WTC11 (cell line): ENCODE results near the gene CYBB. TPM values are rescaled to one million over a fixed set of nuclear protein-coding genes. Genes with fewer than 3 reads are reported as not detected.

Experiments
- ATAC-seq: fragments of 200-7000 bp; cut with Tn5 transposase; 2 replicates; pipeline ENCODE4 v1.10.0; 2021; ENCODE audit warnings: mild to moderate bottlenecking, moderate library complexity
- CTCF ChIA-PET: fragments of 300-600 bp; sonication (Branson Sonifier 250); formaldehyde crosslinking; loops from one replicate; lab custom pipeline; 2021; ENCODE audit warnings: antibody characterized with exemption; lab: Charles Lee
- POLR2A ChIA-PET: fragments of 350-600 bp; sonication (Branson Sonifier 250); formaldehyde crosslinking; loops from one replicate; lab custom pipeline; 2021; ENCODE audit warnings: antibody characterized with exemption; lab: Charles Lee
- DNase-seq: peaks from one replicate; pipeline ENCODE4 v3.0.0; 2021; ENCODE audit warnings: low spot score
- H3K27ac Mint-ChIP-seq: 2 replicates; pipeline ENCODE4 v1.8.0; 2021; ENCODE audit warnings: mixed read lengths
- H3K27me3 Mint-ChIP-seq: 2 replicates; pipeline ENCODE4 v1.8.0; 2021; ENCODE audit warnings: low read depth, mild to moderate bottlenecking, moderate library complexity, mixed read lengths
- H3K36me3 Mint-ChIP-seq: 2 replicates; pipeline ENCODE4 v1.8.0; 2021; ENCODE audit warnings: mixed read lengths
- H3K4me1 Mint-ChIP-seq: 2 replicates; pipeline ENCODE4 v1.8.0; 2022; ENCODE audit warnings: mixed read lengths
- H3K4me3 Mint-ChIP-seq: 2 replicates; pipeline ENCODE4 v1.8.0; 2021; ENCODE audit warnings: mild to moderate bottlenecking, moderate library complexity, mixed read lengths
- H3K9me3 Mint-ChIP-seq: 2 replicates; pipeline ENCODE4 v1.8.0; 2021; ENCODE audit warnings: mixed read lengths
- FOXK1 ChIP-seq: sonication (generic); formaldehyde crosslinking; IDR thresholded peaks from 2 replicates; pipeline ENCODE4 v1.8.0; 2022; ENCODE audit warnings: mild to moderate bottlenecking, moderate library complexity, missing genetic modification reagents
- FOXP4 ChIP-seq: sonication (generic); formaldehyde crosslinking; IDR thresholded peaks from 2 replicates; pipeline ENCODE4 v1.8.0; 2022; ENCODE audit warnings: mild to moderate bottlenecking, missing genetic modification reagents
- HMGA2 ChIP-seq: fragments of 250-450 bp; sonication (Bioruptor Pico); IDR thresholded peaks from 2 replicates; pipeline ENCODE4 v1.4.0; 2021; ENCODE audit warnings: mild to moderate bottlenecking, moderate library complexity
- HMGXB4 ChIP-seq: sonication (generic); formaldehyde crosslinking; IDR thresholded peaks from 2 replicates; pipeline ENCODE4 v1.8.1; 2023; ENCODE audit warnings: mild to moderate bottlenecking, moderate library complexity, missing genetic modification reagents
- MYBL2 ChIP-seq: sonication (generic); formaldehyde crosslinking; IDR thresholded peaks from 2 replicates; pipeline ENCODE4 v1.8.1; 2023; ENCODE audit warnings: mild to moderate bottlenecking, moderate library complexity, missing genetic modification reagents
- NFATC4 ChIP-seq: fragments of 250-450 bp; sonication (Bioruptor Pico); IDR thresholded peaks from 2 replicates; pipeline ENCODE4 v1.9.0; 2021; ENCODE audit warnings: mild to moderate bottlenecking
- NFYB ChIP-seq: sonication (generic); formaldehyde crosslinking; conservative IDR thresholded peaks from 2 replicates; pipeline ENCODE4 v1.8.0; 2022; ENCODE audit warnings: low read depth, missing genetic modification reagents
- PRRX2 ChIP-seq: fragments of 250-450 bp; sonication (Bioruptor Pico); IDR thresholded peaks from 2 replicates; pipeline ENCODE4 v1.8.0; 2021; ENCODE audit warnings: mild to moderate bottlenecking
- ZBTB21 ChIP-seq: sonication (generic); formaldehyde crosslinking; IDR thresholded peaks from 2 replicates; pipeline ENCODE4 v1.8.1; 2023; ENCODE audit warnings: mild to moderate bottlenecking, missing genetic modification reagents, borderline replicate concordance
- ZBTB43 ChIP-seq: sonication (generic); formaldehyde crosslinking; IDR thresholded peaks from 2 replicates; pipeline ENCODE4 v1.8.1; 2023; ENCODE audit warnings: mild to moderate bottlenecking, missing genetic modification reagents
- ZNF423 ChIP-seq: fragments of 250-450 bp; sonication (Bioruptor Pico); IDR thresholded peaks from 2 replicates; pipeline ENCODE4 v2.1.2; 2022; ENCODE audit warnings: mild to moderate bottlenecking, moderate library complexity
- ZNF671 ChIP-seq: fragments of 250-450 bp; sonication (Bioruptor Pico); IDR thresholded peaks from 2 replicates; pipeline ENCODE4 v1.8.0; 2021; ENCODE audit warnings: mild to moderate bottlenecking
- total RNA-seq: library from RNA; stranded (reverse); gene quantifications from 3 replicates; pipeline ENCODE4 v1.2.3, GENCODE V29; 2021
- TF ChIP-seq, protein P1 (sequence below): fragments of 250-450 bp; sonication (Bioruptor Pico); IDR thresholded peaks from 2 replicates; pipeline ENCODE4 v1.8.0; 2021; ENCODE audit warnings: mild to moderate bottlenecking
- TF ChIP-seq, protein P2 (sequence below): sonication (generic); formaldehyde crosslinking; conservative IDR thresholded peaks from 2 replicates; pipeline ENCODE4 v1.8.1; 2023; ENCODE audit warnings: mild to moderate bottlenecking, low read depth, missing genetic modification reagents, moderate library complexity
- TF ChIP-seq, protein P3 (sequence below): fragments of 250-450 bp; sonication (Bioruptor Pico); IDR thresholded peaks from 2 replicates; pipeline ENCODE4 v2.1.2; 2022; ENCODE audit warnings: mild to moderate bottlenecking, moderate library complexity
- TF ChIP-seq, protein P4 (sequence below): sonication (generic); formaldehyde crosslinking; IDR thresholded peaks from 2 replicates; pipeline ENCODE4 v1.8.0; 2023; ENCODE audit warnings: missing genetic modification reagents, mild to moderate bottlenecking, borderline replicate concordance

The CYBB gene
- total RNA-seq, 1 experiment from 2014 or later: 0.22 TPM

DNA sequence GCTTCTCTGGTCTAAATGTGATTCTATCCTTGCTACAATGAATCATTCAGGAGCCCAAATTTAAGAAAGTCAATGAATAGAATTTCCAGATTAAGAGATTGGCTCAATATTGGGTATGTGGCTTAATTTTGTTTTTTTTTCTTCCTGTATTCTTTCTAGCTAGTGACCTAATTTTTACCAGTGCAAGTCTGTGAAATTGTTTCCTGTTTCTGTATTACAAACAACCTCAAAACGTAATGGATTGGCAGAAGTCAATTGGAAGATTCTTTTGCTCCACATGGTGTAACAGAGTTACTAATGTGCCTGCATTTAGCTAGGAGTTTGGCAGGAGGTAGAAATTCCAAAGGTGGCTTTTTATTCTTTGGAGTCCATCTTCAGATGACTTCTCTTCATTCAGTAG lies 49.9 kb downstream of the CYBB start:
- DNase-seq: no peak
- Mint-ChIP-seq H3K4me3 (no peak overlapping the region), H3K4me1 (peaks cover 4% of the 10 kb centered on the region; the same call in 1 of the 2 replicates), H3K27me3 (no peaks in the 10 kb centered on the region), H3K27ac (no peak overlapping the region), H3K36me3 (no peaks in the 10 kb centered on the region), H3K9me3 (no peaks in the 10 kb centered on the region)
- ATAC-seq: no peak
- ChIA-PET CTCF (no interaction called here), POLR2A (no interaction called here)
- TF ChIP-seq ZNF671: no peak
- TF ChIP-seq FOXK1 (CRISPR knock-in tag): no peak
- TF ChIP-seq ZBTB21 (CRISPR knock-in tag): no peak
- TF ChIP-seq, protein P1, sequence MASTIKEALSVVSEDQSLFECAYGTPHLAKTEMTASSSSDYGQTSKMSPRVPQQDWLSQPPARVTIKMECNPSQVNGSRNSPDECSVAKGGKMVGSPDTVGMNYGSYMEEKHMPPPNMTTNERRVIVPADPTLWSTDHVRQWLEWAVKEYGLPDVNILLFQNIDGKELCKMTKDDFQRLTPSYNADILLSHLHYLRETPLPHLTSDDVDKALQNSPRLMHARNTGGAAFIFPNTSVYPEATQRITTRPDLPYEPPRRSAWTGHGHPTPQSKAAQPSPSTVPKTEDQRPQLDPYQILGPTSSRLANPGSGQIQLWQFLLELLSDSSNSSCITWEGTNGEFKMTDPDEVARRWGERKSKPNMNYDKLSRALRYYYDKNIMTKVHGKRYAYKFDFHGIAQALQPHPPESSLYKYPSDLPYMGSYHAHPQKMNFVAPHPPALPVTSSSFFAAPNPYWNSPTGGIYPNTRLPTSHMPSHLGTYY (CRISPR knock-in tag): no peak
- TF ChIP-seq, protein P2, sequence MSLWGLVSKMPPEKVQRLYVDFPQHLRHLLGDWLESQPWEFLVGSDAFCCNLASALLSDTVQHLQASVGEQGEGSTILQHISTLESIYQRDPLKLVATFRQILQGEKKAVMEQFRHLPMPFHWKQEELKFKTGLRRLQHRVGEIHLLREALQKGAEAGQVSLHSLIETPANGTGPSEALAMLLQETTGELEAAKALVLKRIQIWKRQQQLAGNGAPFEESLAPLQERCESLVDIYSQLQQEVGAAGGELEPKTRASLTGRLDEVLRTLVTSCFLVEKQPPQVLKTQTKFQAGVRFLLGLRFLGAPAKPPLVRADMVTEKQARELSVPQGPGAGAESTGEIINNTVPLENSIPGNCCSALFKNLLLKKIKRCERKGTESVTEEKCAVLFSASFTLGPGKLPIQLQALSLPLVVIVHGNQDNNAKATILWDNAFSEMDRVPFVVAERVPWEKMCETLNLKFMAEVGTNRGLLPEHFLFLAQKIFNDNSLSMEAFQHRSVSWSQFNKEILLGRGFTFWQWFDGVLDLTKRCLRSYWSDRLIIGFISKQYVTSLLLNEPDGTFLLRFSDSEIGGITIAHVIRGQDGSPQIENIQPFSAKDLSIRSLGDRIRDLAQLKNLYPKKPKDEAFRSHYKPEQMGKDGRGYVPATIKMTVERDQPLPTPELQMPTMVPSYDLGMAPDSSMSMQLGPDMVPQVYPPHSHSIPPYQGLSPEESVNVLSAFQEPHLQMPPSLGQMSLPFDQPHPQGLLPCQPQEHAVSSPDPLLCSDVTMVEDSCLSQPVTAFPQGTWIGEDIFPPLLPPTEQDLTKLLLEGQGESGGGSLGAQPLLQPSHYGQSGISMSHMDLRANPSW: no peak
- TF ChIP-seq, protein P3, sequence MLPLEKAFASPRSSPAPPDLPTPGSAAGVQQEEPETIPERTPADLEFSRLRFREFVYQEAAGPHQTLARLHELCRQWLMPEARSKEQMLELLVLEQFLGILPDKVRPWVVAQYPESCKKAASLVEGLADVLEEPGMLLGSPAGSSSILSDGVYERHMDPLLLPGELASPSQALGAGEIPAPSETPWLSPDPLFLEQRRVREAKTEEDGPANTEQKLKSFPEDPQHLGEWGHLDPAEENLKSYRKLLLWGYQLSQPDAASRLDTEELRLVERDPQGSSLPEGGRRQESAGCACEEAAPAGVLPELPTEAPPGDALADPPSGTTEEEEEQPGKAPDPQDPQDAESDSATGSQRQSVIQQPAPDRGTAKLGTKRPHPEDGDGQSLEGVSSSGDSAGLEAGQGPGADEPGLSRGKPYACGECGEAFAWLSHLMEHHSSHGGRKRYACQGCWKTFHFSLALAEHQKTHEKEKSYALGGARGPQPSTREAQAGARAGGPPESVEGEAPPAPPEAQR (CRISPR knock-in tag): no peak
- no peak for TF ChIP-seq NFYB (CRISPR knock-in tag)

DNA sequence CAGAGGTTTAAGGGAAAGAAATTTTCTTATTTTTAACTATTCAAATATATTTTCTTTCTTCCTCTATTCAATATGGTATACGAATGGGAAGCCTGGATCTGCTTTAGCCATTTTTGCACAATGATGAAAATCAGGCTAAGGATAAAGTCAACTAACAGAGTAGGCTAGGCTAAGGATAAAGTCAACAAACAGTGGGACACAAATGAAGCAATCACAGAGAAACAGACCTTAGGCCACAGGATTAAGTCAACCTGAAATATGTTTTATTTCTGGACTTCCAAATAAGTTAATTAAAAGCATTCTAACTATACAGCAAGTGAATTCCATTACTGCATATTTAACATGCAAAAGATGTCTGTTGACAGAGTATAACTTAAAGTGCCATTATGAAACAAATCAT lies 50.5 kb downstream of the CYBB start:
- H3K4me3 Mint-ChIP-seq: no peak overlapping the region
- no peaks in the 10 kb centered on the region for H3K9me3 Mint-ChIP-seq
- no peaks in the 10 kb centered on the region for H3K4me1 Mint-ChIP-seq
- H3K27me3 Mint-ChIP-seq: no peaks in the 10 kb centered on the region
- ChIA-PET POLR2A (no interaction called here), CTCF (no interaction called here)
- DNase-seq (no peak), ATAC-seq (no peak)
- H3K36me3 Mint-ChIP-seq: no peaks in the 10 kb centered on the region
- TF ChIP-seq PRRX2: no peak
- TF ChIP-seq FOXP4 (CRISPR knock-in tag): no peak
- no peak for TF ChIP-seq MYBL2 (CRISPR knock-in tag)
- TF ChIP-seq, protein P4, sequence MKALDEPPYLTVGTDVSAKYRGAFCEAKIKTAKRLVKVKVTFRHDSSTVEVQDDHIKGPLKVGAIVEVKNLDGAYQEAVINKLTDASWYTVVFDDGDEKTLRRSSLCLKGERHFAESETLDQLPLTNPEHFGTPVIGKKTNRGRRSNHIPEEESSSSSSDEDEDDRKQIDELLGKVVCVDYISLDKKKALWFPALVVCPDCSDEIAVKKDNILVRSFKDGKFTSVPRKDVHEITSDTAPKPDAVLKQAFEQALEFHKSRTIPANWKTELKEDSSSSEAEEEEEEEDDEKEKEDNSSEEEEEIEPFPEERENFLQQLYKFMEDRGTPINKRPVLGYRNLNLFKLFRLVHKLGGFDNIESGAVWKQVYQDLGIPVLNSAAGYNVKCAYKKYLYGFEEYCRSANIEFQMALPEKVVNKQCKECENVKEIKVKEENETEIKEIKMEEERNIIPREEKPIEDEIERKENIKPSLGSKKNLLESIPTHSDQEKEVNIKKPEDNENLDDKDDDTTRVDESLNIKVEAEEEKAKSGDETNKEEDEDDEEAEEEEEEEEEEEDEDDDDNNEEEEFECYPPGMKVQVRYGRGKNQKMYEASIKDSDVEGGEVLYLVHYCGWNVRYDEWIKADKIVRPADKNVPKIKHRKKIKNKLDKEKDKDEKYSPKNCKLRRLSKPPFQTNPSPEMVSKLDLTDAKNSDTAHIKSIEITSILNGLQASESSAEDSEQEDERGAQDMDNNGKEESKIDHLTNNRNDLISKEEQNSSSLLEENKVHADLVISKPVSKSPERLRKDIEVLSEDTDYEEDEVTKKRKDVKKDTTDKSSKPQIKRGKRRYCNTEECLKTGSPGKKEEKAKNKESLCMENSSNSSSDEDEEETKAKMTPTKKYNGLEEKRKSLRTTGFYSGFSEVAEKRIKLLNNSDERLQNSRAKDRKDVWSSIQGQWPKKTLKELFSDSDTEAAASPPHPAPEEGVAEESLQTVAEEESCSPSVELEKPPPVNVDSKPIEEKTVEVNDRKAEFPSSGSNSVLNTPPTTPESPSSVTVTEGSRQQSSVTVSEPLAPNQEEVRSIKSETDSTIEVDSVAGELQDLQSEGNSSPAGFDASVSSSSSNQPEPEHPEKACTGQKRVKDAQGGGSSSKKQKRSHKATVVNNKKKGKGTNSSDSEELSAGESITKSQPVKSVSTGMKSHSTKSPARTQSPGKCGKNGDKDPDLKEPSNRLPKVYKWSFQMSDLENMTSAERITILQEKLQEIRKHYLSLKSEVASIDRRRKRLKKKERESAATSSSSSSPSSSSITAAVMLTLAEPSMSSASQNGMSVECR (CRISPR knock-in tag): no peak
- TF ChIP-seq, protein P1 (CRISPR knock-in tag): no peak
- TF ChIP-seq HMGA2: no peak
- no peak for TF ChIP-seq ZNF423
- no peak for TF ChIP-seq ZBTB43 (CRISPR knock-in tag)
- no peak for TF ChIP-seq HMGXB4 (CRISPR knock-in tag)
- TF ChIP-seq NFATC4 (CRISPR knock-in tag): no peak
- no peak overlapping the region for H3K27ac Mint-ChIP-seq
